ENCODE measurements around the gene MMP3.

- no peak for TF ChIP-seq CTCF (IDR thresholded peaks at IDR 0.05)
- TF ChIP-seq POLR2AphosphoS5 (IDR thresholded peaks at IDR 0.05): no peak
- TF ChIP-seq POLR2A (IDR thresholded peaks at IDR 0.05): no peak
These were observed 5.9 kb upstream of the MMP3 start for GRCh38 chr11:102849311-102849710.

Data from gastroesophageal sphincter (tissue), 3 donors.